NOMO-1 treated with dmso at 0.1 percent for 144 hours (cell line): ENCODE data around the gene PARM1.
A peak's percentile ranks its signal among the peaks of the same experiment; 100 is the strongest.

Source experiments
- DNase-seq: peaks from one replicate; lab custom pipeline; 2025; ENCODE audit not compliant: unreplicated experiment; lab: John Stamatoyannopoulos, UW

Gene PARM1, protein sequence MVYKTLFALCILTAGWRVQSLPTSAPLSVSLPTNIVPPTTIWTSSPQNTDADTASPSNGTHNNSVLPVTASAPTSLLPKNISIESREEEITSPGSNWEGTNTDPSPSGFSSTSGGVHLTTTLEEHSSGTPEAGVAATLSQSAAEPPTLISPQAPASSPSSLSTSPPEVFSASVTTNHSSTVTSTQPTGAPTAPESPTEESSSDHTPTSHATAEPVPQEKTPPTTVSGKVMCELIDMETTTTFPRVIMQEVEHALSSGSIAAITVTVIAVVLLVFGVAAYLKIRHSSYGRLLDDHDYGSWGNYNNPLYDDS

DNA sequence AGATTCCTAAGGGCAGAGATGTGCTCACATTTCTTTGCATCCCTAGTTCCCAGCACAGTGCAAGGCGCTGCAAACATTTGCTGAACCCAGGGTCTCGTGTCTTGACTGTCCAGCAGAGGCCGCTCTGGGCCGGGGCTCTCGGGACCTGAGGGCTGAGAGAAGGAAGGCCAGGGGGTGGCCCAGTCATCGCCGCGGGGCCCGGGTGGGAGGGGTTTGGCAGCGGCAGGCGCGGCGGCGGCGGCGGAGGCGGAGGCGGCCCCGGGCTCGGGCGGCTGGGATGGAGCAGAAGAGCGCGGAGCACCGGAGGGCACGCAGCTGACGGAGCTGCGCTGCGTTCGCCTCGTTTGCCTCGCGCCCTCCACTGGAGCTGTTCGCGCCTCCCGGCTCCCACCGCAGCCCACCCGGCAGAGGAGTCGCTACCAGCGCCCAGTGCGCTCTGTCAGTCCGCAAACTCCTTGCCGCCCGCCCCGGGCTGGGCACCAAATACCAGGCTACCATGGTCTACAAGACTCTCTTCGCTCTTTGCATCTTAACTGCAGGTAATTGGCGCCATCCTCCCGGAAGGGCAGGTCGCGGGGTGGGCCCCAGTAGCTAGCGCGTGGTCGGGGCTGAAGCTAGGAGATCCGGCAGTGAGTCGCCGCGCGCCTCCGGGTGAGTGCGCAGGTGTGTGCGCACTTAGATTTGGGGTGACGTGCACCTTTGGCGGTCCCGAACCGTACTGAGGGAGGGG lies at the start of gene PARM1:
TSS of gene PARM1 (plus strand) at position 285 of the 730 bp plus-strand sequence. CDS start at position 497, 212 bp downstream.
- peak; percentile 73 for DNase-seq

DNA sequence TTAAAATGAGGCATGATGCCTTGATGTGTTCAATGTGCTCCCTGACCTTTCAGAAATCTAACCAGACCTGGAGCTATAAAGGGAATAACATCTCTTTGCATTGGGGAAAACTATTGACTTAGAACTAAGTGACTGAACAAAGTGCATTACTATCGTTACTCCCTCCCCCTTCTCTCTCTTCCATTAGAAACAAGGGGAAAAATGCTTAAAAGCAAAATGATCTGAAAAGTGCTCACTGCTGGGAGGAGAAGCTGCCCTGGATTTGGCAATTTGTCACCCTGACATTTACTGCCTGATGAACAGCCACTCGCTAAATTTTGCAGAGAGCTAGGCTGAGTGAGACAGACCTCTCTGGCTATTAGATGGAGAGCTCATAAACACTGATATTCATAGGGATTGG lies 48.6 kb upstream of the PARM1 start:
- peak; percentile 24 for DNase-seq

DNA sequence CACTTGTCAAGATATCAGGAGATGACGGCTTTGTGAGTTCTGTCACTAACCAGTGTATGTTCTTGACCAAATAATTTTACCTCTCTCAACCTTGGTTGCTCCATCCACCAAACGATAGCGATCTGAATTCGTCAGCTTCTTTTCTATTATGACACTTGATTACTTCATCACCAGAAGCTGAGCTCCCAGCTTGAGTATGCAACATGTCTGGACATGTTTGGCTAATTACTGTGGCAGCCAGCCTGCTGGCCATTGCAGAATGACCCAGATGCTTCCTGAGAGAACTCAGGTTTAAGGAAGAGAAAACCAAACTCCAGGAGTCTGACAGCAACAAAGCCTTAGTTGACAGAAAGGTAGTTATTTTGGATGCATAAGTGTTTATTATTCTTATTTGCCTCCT lies 46.4 kb upstream of the PARM1 start:
- peak; percentile 88 for DNase-seq

DNA sequence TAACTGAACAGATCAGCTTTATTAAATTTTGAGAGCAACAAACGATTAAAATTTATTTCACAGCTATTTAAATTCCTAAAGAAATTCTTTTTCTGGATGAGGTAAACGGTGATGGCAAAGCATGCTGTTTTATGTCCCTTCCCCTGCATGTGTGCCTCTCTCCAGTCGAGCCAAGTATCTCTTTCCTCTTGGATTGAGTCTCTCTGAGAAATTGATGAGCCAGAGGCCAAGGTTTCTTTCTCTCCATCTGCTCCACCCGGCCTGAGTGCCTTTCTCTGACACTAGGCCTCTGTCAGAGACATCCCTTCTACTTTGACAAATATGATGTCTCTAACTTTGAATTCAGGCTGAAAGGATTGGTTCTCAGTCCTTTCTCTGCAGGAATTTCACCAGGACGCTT lies 42.6 kb upstream of the PARM1 start:
- DNase-seq = no peak

DNA sequence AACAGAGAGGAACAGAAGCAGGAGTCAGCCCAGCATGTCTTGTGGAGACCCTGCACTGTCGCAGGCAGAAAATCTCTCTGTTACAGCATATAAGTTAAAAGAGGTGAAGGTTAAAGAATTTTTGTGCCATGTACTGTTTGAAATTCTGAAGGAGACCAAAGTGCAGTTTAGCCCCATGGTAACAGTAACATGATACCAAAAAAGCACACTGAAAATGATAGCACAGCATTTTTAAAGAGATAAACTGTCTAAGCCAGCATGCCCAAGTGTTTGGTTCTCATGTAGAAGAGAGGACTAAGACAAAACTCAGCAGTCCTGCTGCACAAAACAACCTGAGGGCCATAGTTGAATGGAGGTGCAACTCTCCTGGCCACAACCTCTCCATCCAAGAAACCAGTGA lies 41.9 kb upstream of the PARM1 start:
- no peak for DNase-seq

DNA sequence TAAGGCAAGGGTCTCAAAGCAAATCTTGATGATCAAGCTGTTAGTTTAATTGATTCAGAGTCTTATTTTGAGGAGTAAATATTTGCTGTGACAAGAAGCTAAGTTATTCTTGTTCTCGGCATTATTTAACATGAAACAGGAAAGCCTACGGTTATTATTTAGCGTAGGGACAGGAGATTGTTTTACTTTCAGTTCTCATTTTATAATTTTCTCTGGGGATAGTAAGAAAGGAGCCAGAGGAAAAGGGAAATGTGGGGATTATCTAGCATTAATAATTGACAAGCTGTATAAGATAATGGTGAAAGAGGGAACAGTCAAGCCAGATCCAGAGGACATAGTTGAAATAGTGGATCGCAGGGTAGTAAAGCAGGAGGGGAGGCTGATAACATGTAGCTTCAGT lies 39.7 kb upstream of the PARM1 start:
- no peak for DNase-seq

DNA sequence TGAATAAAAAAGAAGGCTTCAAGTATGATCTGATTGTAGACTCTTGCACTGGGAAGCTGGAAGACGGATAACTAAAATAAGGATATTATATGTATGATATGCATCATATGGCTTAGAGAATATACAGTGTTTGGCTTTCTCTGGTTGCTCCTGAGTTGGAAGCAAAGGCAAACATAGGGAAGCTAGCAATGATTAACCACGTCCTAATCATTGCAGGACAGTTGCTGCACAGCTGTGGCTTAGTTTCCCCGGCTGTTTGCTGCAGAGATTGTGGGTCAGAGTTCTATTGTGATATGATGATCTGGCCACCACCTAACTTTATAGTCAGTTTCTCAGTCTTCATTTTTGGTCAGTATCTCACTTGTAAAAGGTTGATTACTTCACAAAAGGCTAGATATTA lies 36.3 kb upstream of the PARM1 start:
- no peak for DNase-seq

DNA sequence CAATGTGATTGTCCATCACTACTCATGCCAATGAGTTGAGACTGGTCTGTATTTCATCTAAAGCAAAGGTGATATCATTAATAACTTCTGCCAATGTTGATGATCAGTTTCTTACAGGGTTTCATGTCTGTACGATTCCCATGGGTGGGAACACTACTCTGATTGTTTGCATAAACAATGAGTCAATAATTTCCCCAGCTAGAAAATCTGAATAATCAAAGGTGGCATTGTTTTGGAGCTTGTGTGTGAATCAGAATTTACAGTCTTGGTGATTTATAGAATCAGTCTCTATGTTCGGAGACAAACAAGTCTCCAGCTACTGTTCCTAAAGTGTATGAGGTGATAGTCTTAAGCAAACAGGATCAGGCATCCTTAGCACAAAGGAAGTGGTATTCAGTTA lies 35.5 kb upstream of the PARM1 start:
- DNase-seq = no peak

DNA sequence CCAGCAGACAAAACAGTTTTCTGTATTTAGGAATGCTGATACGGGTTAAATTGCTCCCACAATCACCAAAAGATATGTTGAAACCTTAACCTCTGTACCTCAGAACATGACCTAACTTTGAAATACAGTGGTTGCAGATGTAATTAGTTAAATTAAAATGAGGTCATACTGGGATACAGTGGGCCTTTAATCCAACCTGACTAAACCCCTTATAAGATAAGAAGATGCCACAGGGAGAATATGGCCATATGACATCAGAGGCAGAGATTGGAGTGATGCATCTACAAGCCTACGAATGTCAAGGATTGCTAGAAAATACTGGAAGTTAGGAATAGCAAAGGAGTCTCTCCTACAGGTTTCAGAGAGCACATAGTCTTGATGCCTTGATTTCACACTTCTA lies 32.1 kb upstream of the PARM1 start:
- DNase-seq = no peak

DNA sequence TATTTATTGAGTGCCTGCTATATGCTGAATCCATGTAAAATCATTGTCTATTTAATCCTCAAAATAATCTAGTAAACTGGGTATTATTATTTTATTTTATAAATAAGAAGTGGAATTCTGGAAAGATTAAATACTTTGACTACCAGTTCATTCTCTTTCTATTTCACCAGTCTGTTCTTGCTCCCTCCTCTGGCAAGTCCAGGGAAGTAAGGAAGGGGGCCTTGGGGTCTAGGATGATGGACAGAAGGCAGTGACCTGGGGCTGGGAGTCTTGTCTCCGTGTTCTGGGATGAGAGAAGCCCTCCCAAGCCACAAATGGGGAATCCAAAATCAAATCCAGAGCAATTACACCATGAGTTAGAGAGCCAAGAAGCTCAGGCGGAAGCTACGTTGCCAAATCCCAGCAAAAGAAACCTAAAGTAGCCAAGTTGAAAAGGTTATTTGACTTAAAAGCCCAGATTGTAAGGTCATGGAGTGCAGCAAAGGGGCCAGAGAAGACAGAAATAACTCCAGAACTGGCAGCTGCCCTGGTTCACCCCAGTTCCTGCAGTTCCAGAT lies 28.3 kb upstream of the PARM1 start:
- no peak for DNase-seq

DNA sequence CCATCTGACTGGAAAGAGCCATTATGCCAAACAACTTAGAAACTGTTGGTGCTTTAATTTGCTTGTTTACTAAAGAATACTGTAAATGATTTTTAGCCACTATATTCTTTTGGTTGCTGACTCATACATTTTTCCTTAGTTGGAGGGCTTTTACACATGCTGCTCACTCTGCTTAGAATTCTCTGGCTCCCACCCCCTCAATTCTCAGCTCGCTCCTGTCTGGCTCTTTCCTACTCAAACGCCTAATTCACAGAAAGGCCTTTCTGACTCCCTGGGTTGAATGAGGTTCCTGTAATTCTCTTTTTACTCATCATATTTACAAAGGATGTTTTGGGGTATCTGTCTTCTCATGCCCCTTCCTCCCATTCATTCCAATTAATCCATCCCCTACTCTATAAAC lies 26.1 kb upstream of the PARM1 start:
- no peak for DNase-seq

DNA sequence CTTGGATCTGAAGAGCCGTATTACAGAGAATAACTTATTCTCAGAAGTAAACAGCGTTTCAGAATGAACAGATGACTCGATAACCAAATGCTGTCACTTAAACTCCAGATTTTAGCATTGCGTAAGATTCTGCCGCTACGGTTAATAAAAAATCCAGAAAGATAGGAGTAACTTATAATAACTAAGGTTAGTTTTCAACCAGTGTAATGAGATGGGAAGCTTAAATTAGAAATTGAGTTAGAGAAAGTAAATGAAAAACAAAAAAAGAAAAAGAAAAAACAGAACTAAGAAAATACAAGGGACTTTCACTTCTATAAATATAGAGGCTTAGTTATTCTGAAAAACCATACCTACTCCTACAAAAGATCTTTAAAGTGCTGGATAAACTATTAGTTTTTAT lies 13.1 kb upstream of the PARM1 start:
- DNase-seq = no peak

DNA sequence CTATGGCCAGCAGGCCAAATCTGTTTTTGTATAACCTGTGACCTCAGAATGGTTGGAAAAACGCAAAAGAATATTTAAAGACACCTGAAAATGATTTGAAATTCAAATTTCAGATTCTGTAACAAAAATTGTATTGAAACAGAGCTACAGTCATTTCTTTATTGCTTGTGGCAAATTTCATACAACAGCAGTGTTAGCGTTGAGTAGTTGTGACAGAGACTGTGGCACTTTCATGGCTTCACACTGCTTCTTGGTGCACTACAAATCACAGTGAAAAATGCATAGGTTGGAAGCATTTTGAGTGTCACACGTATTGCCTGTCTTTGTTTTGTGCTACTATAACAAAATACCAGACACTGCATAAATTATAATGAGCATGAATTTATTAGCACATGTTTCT lies 12.2 kb upstream of the PARM1 start:
- no peak for DNase-seq

DNA sequence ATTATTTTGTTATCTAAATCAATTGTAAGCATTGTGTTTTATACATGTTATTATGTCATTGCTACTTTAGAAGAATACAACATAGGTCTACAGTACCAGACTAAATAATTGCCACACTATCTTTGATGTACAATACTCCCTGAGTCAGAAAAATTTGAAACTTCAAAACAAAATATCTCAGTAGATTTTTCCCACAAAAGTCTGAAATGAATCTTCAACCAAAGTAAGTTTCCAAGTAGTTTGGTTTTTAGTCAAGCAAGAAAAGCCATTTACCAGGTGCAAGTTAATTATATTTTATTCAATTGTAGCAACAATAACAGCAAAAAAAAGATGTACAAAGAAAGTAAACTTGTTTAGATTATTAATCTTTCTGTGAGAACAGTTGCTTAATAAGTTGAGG lies 11.4 kb upstream of the PARM1 start:
- no peak for DNase-seq

DNA sequence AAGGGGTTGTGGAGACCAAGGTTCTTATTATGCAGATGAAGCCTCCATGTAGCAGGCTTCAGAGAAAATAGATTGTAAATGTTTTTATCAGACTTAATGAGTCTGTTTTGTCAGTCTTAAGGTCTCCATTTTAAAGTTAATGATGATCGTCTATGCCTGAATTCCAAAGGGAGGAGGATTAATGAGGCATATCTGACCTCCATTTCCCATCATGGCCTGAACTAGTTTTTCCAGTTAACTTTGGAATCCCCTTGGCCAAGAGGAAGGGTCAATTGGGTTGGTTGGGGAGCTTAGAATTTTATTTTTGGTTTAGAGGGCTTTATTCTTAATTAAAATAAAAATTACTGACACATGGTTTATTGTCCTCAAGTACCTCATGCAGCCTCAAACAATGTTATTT lies 6.9 kb upstream of the PARM1 start:
- DNase-seq = no peak

DNA sequence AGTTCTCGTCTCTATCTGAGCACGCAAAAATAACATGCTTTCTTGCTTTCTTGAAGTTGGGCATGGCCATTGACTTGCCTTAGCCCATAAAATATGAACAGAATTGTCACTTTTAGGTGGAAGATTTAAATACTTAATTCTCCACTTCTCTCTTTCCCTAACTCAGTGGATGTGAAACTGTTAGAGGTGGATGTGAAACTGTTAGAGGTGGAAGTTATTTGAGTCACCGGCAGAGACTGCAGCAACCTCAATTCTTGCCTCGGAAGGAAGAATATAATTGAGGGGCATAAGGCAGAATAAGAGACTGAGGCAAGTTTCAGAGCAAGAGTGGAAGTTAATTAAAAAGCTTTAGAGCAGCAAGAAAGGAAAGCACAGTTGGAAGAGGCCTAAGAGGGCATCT lies 2.8 kb upstream of the PARM1 start:
- DNase-seq = peak; percentile 86

DNA sequence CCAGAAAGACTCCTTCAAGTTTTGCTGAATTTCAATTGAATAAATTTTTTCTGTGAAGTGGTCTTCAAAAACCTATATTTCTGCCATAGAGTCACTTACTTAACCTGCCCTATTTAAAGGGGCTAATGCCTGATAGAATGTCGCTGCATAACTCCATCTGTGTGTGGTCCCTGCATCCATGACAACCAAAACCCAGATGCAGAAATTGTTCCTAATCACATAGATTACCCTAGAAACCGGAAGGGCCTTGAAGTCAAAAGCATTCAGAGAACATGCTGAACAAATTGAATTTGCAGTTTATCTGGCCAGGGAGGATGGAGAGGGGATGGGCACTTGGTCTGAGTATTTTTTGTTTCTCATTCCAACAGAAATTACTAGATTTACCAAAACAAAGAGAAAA lies 1.5 kb upstream of the PARM1 start:
- DNase-seq = no peak

DNA sequence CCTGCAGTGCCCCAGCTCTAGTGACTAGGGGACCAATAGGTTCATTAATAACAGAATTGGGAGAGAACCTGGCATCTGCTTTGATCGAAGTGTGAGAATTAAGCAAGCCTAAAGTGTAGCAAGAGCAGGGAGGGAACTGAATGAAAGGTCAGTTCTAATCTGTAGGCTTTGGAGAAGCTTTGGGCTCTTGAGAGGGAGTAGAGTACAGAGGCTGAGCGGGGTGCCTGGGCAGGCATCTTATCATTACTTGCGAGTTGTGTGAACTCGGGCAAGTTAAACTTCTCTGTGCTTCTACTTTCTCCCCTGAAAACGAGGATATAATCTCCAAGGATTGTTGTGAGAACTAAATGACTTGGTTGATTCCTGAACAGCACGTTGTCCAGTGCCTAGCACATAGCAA lies 906 bp upstream of the PARM1 start:
- no peak for DNase-seq

DNA sequence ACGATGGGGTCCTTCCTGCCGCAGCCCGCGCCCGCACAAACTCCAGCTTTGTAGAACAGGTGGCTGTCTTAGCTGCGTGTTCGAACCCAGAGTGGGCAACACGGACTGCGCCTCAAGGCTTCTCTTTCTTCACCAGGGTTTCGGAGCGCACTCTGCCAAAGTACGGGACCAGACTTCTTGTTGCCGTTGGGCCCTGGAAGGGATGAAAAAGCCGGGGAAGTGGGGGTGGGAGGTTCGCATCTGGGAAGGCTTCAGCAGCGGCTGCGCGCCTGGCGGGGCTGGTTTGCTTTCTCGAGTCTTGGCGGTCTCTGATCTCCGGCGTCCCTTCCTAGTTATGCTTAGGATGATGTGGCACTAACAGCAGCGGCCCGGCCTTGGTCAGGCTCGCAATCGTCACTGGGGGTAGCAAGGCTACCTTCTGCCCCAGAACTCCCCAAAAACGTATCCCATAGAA lies 673 bp downstream of the PARM1 start:
- DNase-seq = no peak

DNA sequence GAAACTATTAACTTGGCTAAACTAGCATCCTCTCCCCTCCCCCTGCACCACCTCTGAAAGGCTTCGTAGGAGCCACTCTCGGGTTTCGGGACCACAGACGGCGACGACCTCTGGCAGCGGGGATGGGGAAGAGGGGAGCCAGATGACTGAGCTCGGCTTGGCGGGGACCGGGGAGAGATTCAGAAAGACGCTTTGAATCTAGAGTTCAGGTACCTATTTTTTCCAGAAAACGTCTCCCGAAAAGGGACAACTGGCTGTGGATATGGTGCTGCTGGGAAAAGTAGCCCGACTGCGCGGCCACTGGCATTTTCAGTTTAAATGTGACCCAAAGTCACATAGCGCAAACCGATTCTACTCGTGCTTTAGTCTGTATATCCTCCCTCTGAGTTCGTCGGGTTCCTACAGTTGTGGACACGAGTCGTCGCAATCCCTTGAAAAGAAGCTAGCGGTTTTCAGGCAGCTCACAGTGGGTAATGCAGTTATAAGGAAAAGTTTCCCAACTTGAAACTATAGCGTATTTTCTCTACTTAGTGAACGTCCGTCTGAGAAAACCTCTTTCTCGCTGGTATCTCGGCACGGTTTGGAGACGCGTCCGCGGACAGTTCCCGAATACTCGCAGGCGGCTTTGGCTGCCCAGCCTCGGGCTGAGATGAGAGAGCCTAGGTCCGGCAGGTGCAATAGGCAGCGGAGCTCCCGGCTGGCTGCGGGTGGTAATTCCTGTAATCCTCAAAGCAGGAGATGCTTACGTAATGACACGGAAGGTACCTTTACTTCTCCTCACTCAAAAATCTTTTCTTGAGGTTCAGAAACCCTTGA lies 1.3 kb downstream of the PARM1 start:
- DNase-seq = no peak

DNA sequence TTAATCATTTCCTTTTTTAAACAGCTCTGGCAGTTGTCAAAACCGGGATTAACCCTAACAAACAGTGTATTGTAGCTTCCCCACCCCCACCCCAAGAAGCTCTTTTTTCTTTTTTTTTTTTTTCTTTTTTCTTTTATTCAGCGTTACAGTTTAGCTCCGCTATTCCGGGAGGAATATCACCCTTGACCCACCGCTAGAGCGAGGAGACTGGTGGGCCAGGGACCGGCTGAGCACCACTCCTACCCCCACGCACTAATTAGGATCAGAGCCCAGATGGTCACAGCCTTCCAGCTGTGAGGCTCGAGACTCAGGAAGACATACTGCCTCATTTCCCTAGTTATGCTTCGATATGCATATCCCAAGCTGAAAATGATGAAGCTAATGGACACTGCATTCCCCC lies 2.0 kb downstream of the PARM1 start:
- DNase-seq = no peak

DNA sequence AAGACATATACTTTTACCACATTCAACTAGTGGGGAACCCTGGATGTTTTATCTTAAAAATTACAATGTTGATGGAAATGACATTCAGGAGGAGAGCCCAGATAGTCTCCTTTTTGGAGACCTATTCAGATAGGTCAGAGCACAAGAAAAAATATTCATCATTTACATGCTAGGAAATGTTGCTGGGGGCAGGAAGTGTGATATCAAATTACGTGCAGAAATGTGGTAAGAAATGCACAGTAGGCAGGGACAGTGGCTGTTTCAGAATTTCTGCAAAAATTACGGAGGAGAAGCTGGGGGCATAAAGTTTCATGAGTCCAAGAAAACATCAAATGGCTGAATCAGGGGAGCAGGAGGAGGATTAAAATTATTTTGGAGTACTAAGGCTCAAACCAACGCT lies 8.2 kb downstream of the PARM1 start:
- DNase-seq = no peak
